Measurements from ENCODE around the gene ADGRV1.
"Not testable (repeated sequence)": the region's sequence is repeated elsewhere in the genome, so short reads cannot be mapped to it uniquely, and the experiment has no call there.

ADGRV1 gene

DNA sequence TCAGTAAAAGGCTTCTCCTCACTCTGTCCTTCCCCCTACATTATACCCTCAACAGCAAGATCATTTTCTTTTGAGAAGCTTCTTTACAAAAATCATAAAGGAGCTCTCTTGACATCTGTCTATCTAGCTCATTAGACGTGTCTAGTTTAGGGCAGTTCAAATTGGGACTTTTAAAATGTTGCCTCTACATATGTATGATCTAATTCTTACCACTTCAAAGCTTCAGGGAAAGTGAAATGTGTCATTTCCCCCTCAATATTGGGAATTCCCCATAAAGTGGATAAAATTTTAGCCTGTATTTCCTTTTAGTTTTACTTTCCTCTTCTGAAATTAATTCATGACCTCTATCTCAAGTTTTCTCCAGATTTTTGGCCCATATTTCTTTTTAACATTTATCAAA lies 500.8 kb downstream of the ADGRV1 start:
- in situ Hi-C loops (cut with HindIII; ENCODE audit: low sequenced_read_pairs): no loop called here
- H3K4me3 ChIP-seq (ENCODE audit: low read depth, low read length): no peak overlapping the region
- no peak for DNase-seq (ENCODE audit: low read depth)
- TF ChIP-seq, protein P1, sequence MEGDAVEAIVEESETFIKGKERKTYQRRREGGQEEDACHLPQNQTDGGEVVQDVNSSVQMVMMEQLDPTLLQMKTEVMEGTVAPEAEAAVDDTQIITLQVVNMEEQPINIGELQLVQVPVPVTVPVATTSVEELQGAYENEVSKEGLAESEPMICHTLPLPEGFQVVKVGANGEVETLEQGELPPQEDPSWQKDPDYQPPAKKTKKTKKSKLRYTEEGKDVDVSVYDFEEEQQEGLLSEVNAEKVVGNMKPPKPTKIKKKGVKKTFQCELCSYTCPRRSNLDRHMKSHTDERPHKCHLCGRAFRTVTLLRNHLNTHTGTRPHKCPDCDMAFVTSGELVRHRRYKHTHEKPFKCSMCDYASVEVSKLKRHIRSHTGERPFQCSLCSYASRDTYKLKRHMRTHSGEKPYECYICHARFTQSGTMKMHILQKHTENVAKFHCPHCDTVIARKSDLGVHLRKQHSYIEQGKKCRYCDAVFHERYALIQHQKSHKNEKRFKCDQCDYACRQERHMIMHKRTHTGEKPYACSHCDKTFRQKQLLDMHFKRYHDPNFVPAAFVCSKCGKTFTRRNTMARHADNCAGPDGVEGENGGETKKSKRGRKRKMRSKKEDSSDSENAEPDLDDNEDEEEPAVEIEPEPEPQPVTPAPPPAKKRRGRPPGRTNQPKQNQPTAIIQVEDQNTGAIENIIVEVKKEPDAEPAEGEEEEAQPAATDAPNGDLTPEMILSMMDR (IDR thresholded peaks at IDR 0.05; ENCODE audit: low read depth, low read length, missing control alignments): no peak

DNA sequence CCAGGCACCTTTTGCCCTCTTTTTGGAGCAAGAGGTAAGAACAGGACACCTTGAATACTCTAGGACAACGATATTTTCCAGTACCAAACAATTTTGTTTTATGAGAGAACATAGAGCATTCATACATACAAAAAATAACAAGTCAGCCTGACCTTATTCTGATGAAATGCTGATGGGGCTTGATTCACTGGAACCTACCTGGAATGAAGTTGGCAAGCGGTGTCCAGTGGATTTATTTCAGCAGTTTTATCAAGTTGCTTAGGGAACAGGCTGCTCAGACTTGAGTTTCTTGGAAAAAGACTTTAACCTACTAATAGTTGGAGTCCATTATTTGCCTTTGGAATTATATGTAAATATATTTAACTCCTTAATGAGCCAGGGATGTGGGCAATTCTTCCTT lies 502.5 kb downstream of the ADGRV1 start:
- no peak overlapping the region for H3K4me3 ChIP-seq (ENCODE audit: low read depth, low read length)
- in situ Hi-C loops (cut with HindIII; ENCODE audit: low sequenced_read_pairs): no loop called here
- no peak for DNase-seq (ENCODE audit: low read depth)
- TF ChIP-seq, protein P1 (IDR thresholded peaks at IDR 0.05; ENCODE audit: low read depth, low read length, missing control alignments): no peak

DNA sequence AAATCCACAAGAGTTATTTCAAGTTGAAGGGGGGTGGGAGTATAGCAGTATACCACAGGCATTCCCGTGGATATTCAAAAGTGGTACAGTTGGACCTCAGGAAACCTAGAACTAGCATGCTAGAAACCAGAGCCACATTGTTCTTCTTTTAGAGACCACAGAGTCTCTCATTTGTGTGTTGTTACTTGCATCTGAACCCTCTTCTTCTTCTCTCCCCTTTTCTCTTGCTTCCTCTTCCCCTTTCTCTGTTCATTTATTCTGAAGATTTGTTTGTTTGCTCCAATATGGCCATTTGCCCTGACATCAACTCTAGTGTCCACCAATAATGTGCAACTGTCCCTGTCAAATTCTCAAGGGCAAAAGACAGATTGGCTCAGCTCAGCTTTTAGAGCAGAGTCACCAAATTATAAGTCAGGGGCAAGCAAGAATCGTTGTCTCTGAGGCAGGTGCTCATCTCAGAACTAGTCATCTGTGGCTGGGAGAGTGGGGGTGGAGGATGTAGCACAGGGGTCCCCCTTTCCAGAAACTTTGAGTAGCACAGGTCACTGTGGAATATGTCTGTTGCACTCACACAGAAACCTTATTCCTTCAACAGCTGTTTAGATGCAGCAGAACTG lies 503.5 kb downstream of the ADGRV1 start:
- TF ChIP-seq, protein P1 (IDR thresholded peaks at IDR 0.05; ENCODE audit: low read depth, low read length, missing control alignments): no peak
- in situ Hi-C loops (cut with HindIII; ENCODE audit: low sequenced_read_pairs): no loop called here
- no peak overlapping the region for H3K4me3 ChIP-seq (ENCODE audit: low read depth, low read length)
- no peak for DNase-seq (ENCODE audit: low read depth)

DNA sequence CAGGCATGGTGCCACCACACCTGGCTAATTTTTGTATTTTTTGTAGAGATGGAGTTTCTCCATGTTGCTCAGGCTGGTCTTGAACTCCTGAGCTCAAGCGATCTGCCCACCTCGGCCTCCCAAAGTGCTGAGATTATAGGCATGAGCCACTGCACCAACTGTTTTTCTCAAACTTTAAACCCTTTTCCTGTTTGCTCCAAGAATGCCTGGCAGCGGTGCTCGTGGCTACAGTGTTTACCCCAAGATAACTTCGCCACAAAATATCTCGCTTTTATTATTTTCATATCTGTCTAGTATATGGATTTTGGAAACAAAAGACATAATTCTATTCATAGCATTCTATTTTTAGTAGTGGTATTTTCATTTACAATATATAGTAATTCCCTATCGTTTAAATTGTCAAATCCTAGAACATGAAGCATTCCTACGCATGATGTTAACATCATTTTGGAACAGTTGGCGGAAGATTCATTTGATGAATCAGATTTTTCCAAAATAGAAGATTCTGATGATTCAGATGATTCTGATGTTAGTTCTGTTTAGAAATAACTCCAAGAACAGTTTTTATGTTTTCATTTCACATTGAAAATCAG lies 504.6 kb downstream of the ADGRV1 start:
- in situ Hi-C loops (cut with HindIII; ENCODE audit: low sequenced_read_pairs); H3K4me3 ChIP-seq (ENCODE audit: low read depth, low read length); DNase-seq (ENCODE audit: low read depth): not testable (repeated sequence)

DNA sequence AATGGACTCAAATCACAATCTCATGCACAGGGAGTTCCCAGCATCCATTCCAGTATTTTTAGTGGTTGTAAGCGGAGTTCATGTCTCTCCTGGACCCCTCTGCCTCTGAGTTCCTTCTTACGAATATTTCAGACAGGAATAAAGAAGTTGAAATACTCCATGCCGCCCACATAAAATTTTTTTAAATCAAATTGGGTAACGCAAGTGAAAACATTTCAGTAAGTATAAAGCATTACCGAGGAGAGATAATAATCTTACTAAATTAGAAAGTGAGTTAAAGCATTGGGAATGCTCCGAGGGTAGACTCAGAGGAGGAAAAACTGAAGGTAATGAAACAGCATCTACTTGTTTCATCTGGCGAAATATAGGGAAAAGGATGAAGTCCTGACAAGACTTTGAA lies 506.9 kb downstream of the ADGRV1 start:
- DNase-seq (ENCODE audit: low read depth): no peak
- no peak overlapping the region for H3K4me3 ChIP-seq (ENCODE audit: low read depth, low read length)
- in situ Hi-C loops (cut with HindIII; ENCODE audit: low sequenced_read_pairs): no loop called here
- TF ChIP-seq, protein P1 (IDR thresholded peaks at IDR 0.05; ENCODE audit: low read depth, low read length, missing control alignments): no peak

DNA sequence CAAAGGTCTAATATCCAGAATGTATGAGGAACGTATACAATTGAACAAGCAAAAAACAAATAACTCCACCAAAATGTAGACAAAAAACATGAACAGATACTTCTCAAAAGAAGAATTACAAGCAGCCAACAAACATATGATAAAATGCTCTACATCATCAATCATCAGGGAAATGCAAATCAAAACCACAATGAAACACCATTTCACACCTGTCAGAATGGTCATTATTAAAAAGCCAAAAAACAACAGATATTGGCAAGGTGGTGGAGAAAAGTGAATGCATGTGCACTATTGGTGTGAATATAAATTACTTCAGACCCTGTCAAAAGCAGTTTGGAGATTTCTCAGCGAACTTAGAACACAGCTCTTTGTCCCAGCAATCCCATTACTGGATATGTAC lies 510.8 kb downstream of the ADGRV1 start:
- H3K4me3 ChIP-seq (ENCODE audit: low read depth, low read length): no peak overlapping the region
- TF ChIP-seq, protein P1 (IDR thresholded peaks at IDR 0.05; ENCODE audit: low read depth, low read length, missing control alignments): no peak
- in situ Hi-C loops (cut with HindIII; ENCODE audit: low sequenced_read_pairs): no loop called here
- no peak for DNase-seq (ENCODE audit: low read depth)

DNA sequence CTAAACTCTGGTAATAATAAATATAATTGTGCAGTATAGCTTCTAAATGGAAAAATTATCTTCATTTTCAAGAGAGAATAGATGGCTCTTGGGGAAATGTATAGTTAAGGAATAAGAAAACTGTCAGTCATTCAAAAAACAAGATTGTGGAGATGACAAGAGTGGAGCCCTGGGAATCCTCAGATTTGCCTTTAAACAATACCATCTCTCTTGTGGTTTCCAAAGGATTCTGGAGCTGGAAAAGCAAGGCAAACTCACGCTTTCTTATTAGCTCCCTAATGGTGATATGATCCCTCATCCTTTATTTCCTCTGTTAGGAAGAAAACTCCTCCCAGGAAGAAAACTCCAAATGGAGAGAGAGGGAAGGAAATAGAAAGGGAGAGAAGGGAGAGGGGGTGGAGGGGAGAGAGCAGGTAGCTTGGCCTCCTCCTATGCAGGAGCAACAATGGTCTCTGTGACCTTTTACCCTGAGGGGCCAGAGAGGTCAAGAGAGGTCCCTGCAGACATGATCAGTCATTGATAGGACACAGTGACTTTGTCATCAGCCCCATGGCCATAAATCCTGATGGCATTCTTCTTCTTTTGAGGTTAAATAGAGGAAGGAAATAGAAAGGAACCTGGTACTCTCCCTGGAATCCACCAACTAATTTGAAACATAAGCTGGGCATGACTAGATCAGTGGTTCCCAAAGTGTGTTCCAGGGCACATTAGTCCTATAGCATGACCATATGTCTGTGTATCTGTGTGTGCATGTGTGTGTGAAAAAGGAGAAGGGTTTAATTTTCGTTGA lies 512.4 kb downstream of the ADGRV1 start:
- DNase-seq (ENCODE audit: low read depth): no peak
- in situ Hi-C loops (cut with HindIII; ENCODE audit: low sequenced_read_pairs): no loop called here
- no peak overlapping the region for H3K4me3 ChIP-seq (ENCODE audit: low read depth, low read length)
- TF ChIP-seq, protein P1 (IDR thresholded peaks at IDR 0.05; ENCODE audit: low read depth, low read length, missing control alignments): no peak

Data from astrocyte of the cerebellum (primary cell).